ENCODE measurements around the gene MAP3K5.

- TF ChIP-seq CTCF (IDR thresholded peaks at IDR 0.05) (no peak), POLR2A (IDR thresholded peaks at IDR 0.05) (no peak), POLR2AphosphoS5 (IDR thresholded peaks at IDR 0.05) (peak in 2 of 3 donors; percentile 52), EP300 (IDR thresholded peaks at IDR 0.05; ENCODE audit: low read depth) (peak; percentile 9)
Measured at GRCh38 chr6:136566007-136566487, 226.2 kb downstream of the MAP3K5 start.
